C4-2B (cell line): ENCODE measurements around the gene EPC1.

Source experiments
- CTCF ChIP-seq: fragments of 450-650 bp; conservative IDR thresholded peaks from 2 replicates; pipeline ENCODE4 v1.5.1; 2017; ENCODE audit warnings: mild to moderate bottlenecking
- ZFX ChIP-seq: fragments of 450-650 bp; IDR thresholded peaks from 2 replicates; pipeline ENCODE4 v1.6.1; 2017

- TF ChIP-seq CTCF = no peak
- TF ChIP-seq ZFX = no peak
These were observed 13.9 kb upstream of the EPC1 start for GRCh38 chr10:32360884-32361283.
